Uterus (tissue), 2 donors: ENCODE measurements around the gene RHBDD2.

Source experiments
- POLR2A ChIP-seq, 2 donors: fragments of 450-650 bp; IDR thresholded peaks; one replicate each; pipeline ENCODE4 v1.6.1; 2016; ENCODE audit warnings: antibody characterized with exemption in 2 of 2, mild to moderate bottlenecking in 1 of 2, moderate library complexity in 1 of 2
- TF ChIP-seq, protein P1 (sequence below), 4 experiments: fragments of 200-600 bp in 2 of 4; fragments of 450-650 bp in 2 of 4; sonication (generic) in 2 of 4; IDR thresholded peaks; one replicate each; pipeline ENCODE4 v1.5.1; 2016 to 2019; ENCODE audit warnings: antibody characterized with exemption in 4 of 4, mild to moderate bottlenecking in 2 of 4, moderate library complexity in 1 of 4

DNA sequence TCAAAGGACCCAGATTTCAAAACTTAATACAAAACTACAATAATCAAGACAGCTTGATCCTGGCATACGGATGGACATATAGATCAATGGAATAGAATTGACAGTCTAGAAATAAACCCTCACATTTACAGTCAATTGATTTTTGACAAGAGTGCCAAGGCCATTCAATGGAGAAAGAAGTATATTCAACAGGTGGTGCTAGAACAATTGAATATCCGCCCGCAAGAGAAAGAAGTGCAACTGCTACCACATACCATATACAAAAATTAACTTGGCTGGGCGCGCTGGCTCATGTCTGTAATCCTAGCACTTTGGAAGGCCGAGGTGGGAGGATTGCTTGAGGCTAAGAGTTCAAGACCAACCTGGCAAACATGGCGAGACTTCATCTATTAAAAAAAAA lies 42.0 kb upstream of the RHBDD2 start:
- TF ChIP-seq POLR2A (IDR thresholded peaks at IDR 0.05), result no peak
- TF ChIP-seq, protein P1, sequence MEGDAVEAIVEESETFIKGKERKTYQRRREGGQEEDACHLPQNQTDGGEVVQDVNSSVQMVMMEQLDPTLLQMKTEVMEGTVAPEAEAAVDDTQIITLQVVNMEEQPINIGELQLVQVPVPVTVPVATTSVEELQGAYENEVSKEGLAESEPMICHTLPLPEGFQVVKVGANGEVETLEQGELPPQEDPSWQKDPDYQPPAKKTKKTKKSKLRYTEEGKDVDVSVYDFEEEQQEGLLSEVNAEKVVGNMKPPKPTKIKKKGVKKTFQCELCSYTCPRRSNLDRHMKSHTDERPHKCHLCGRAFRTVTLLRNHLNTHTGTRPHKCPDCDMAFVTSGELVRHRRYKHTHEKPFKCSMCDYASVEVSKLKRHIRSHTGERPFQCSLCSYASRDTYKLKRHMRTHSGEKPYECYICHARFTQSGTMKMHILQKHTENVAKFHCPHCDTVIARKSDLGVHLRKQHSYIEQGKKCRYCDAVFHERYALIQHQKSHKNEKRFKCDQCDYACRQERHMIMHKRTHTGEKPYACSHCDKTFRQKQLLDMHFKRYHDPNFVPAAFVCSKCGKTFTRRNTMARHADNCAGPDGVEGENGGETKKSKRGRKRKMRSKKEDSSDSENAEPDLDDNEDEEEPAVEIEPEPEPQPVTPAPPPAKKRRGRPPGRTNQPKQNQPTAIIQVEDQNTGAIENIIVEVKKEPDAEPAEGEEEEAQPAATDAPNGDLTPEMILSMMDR (IDR thresholded peaks at IDR 0.05), result no peak
